Stimulated activated CD4-positive, alpha-beta T cell treated with anti-CD3 and anti-CD28 coated beads, Interleukin-1b, Interleukin-23, amount 100 ng/mL, for 48 hours (primary cell): Measurements from ENCODE around the gene LY6G6D.

Experiments
- DNase-seq: peaks from one replicate; pipeline ENCODE4 v3.0.0-alpha.2; 2020

LY6G6D gene

GRCh38 chr6:31767096-31767645 is 52.0 kb downstream of the LY6G6D start:
- no peak for DNase-seq
